ENCODE data around the gene KCNG2. TPM values are rescaled to one million over a fixed set of nuclear protein-coding genes. Genes with fewer than 3 reads are reported as not detected.

Gene KCNG2
- total and polyA plus RNA-seq, 10 of the 15 experiments (the other 5 are each of a cell fraction or from before 2014, with no cell fraction given): 0.20 to 0.23 TPM; not detected in 8

DNA sequence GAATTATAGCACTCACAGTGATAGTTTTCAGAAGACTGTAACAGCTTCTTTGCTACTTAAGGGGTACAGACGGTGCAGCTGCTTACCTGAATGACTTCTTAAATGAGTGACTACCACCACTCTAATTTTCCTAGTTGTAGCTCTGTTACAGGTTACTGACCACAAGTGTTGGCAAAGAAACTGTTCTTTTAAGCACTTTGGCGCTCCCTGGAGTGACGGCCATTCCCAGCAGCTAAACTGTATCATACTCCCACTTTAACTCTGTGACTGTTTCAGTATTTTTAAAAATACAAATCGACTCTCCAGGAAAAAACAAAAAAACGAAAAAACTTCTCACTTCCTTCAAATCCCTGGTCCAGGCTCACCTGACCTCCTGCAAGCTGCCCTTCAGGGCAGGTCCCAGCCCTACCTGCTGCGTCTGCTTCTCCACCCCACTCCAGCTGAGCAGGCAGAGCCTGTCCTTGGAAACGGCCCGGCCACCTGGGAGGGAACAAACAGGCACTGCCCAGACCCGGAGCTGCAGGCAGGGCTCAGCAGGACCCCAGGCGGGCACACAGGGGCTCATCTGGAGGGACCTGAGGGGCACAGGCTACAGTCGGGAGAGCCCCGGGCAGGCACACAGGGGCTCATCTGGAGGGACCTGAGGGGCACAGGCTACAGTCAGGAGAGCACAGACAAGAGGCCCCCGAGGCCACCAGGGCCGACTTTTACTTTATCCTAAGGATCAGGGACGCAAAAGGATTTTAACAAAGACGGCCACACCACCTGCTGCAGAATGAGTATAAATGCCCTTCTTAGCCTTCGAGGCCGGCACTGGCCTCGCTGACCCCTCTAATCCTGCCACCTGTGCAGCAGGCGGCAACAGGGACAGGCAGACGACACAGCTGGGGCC is 129.2 kb downstream of the KCNG2 start (continued):
- TF ChIP-seq, protein P1, sequence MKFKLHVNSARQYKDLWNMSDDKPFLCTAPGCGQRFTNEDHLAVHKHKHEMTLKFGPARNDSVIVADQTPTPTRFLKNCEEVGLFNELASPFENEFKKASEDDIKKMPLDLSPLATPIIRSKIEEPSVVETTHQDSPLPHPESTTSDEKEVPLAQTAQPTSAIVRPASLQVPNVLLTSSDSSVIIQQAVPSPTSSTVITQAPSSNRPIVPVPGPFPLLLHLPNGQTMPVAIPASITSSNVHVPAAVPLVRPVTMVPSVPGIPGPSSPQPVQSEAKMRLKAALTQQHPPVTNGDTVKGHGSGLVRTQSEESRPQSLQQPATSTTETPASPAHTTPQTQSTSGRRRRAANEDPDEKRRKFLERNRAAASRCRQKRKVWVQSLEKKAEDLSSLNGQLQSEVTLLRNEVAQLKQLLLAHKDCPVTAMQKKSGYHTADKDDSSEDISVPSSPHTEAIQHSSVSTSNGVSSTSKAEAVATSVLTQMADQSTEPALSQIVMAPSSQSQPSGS (IDR thresholded peaks at IDR 0.05; ENCODE audit: low read length): no peak
- no peak for TF ChIP-seq SMC3 (IDR thresholded peaks at IDR 0.05; ENCODE audit: borderline replicate concordance, low read length)
- TF ChIP-seq NFYA (IDR thresholded peaks at IDR 0.05; ENCODE audit: borderline replicate concordance, low read depth, low read length): no peak
- no peak for TF ChIP-seq FOXK2 (IDR thresholded peaks at IDR 0.05)
- no peak for TF ChIP-seq IKZF2 (IDR thresholded peaks at IDR 0.05)
- TF ChIP-seq CBX5 (IDR thresholded peaks at IDR 0.05; ENCODE audit: low read depth): no peak
- no peak for TF ChIP-seq NBN (IDR thresholded peaks at IDR 0.05)
- no peak for TF ChIP-seq FOXM1 (IDR thresholded peaks at IDR 0.05; ENCODE audit: low read depth, low read length)

DNA sequence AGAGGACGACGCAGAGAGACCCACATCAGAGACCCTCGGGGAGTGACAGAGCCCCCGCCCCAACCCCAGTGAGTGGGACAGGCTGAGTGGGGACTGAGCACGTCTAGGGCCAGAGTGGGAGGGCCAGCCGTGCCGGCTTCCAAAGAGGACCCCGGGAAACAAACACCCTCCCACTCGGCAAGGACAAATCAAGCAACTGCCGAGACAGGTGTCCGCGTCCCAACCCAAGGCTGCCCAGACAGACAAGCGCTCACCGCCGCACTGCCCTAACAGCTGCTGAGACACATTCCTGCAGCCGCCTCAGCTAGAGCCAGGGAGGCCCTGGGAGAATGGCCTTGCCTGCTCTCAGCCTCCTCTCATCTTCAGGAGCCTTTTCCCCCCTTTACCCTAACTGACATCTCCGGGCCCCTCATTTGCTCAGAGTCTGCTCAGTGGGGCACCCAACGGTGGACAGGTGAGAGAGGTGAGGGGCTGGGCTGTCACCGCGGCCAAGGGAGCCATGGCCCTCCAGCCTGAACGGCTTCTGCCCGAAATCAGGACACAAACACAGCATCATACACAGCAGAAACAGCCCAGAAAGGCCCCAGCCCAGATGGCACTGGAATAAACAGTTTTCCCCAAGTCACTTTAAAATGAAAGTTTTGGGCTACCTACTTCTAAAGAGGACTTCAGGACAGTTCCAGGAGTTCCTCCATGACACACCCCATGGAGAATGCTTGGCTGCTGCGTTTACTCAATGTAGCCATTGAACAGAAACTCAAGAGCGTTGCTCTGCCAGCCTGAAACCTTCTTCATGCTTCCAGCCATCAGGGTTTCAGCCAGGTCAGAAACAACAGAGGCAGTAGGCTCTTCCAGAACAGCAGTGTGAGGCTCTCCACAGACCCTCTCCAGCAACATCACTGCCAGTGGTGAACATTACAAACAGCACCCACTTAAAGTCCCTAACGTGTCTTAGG is 130.1 kb downstream of the KCNG2 start:
- H3K36me3 ChIP-seq (ENCODE audit: control insufficient read depth in 2 of 2, insufficient read depth in 2 of 2, low read length in 1 of 2): peaks cover 7 to 12% of the 10 kb centered on the region in 2 experiments
- H3K4me3 ChIP-seq: no peak overlapping the region
- ChIA-PET CTCF (no interaction called here), SMC1A (ENCODE audit: uncharacterized antibody, unreplicated experiment) (no interaction called here), RAD21 (ENCODE audit: unreplicated experiment) (no interaction called here), POLR2A (no interaction called here)
- WGBS (ENCODE audit: insufficient coverage, insufficient replicate concordance, low lambda C conversion rate, missing lambda C conversion rate): 95% methylated on average over 25 of the region's 25 CpGs
- DNase-seq (ENCODE audit: low read depth, low spot score): no peak
- H3K9me3 ChIP-seq (replicated peaks; ENCODE audit: control insufficient read depth, insufficient read depth, low read length): peaks cover 27% of the 10 kb centered on the region
- BruUV-seq (replicated peaks): no TSS peak
- H3K4me2 ChIP-seq (ENCODE audit: control insufficient read depth, insufficient read depth): no peak overlapping the region
- H3K4me1 ChIP-seq (ENCODE audit: control insufficient read depth, insufficient read depth, low read length): no peaks in the 10 kb centered on the region
- ATAC-seq: no peak
- FAIRE-seq: no peak
- no peak overlapping the region for H3K9ac ChIP-seq (ENCODE audit: control insufficient read depth, insufficient read depth, low read length)
- TF ChIP-seq ZNF622 (IDR thresholded peaks at IDR 0.05) (no peak), TAF1 (IDR thresholded peaks at IDR 0.05; ENCODE audit: borderline replicate concordance, low read depth, low read length) (no peak), CREB1 (IDR thresholded peaks at IDR 0.05; ENCODE audit: low read depth) (no peak), KLF5 (IDR thresholded peaks at IDR 0.05; ENCODE audit: partially characterized antibody) (no peak), POLR2AphosphoS2 (IDR thresholded peaks at IDR 0.05; ENCODE audit: low read depth, low read length) (no peak), ASH2L (IDR thresholded peaks at IDR 0.05; ENCODE audit: borderline replicate concordance, low read depth) (no peak)
- TF ChIP-seq, protein P2, sequence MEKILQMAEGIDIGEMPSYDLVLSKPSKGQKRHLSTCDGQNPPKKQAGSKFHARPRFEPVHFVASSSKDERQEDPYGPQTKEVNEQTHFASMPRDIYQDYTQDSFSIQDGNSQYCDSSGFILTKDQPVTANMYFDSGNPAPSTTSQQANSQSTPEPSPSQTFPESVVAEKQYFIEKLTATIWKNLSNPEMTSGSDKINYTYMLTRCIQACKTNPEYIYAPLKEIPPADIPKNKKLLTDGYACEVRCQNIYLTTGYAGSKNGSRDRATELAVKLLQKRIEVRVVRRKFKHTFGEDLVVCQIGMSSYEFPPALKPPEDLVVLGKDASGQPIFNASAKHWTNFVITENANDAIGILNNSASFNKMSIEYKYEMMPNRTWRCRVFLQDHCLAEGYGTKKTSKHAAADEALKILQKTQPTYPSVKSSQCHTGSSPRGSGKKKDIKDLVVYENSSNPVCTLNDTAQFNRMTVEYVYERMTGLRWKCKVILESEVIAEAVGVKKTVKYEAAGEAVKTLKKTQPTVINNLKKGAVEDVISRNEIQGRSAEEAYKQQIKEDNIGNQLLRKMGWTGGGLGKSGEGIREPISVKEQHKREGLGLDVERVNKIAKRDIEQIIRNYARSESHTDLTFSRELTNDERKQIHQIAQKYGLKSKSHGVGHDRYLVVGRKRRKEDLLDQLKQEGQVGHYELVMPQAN (conservative IDR thresholded peaks at IDR 0.05): no peak
- TF ChIP-seq, protein P3, sequence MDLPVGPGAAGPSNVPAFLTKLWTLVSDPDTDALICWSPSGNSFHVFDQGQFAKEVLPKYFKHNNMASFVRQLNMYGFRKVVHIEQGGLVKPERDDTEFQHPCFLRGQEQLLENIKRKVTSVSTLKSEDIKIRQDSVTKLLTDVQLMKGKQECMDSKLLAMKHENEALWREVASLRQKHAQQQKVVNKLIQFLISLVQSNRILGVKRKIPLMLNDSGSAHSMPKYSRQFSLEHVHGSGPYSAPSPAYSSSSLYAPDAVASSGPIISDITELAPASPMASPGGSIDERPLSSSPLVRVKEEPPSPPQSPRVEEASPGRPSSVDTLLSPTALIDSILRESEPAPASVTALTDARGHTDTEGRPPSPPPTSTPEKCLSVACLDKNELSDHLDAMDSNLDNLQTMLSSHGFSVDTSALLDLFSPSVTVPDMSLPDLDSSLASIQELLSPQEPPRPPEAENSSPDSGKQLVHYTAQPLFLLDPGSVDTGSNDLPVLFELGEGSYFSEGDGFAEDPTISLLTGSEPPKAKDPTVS (IDR thresholded peaks at IDR 0.05; ENCODE audit: low read depth, low read length): no peak
- no peak overlapping the region for H2AFZ ChIP-seq (ENCODE audit: control insufficient read depth, low read depth, low read length)
- H3K27ac ChIP-seq (ENCODE audit: control insufficient read depth, insufficient read depth): no peak overlapping the region
- in situ Hi-C loops (cut with MboI) (no loop called here), intact Hi-C loops (cut with micrococcal nuclease; ENCODE audit: unreplicated experiment) (no loop called here)
- H3K27me3 ChIP-seq (replicated peaks in 1 of 2; ENCODE audit: control insufficient read depth in 2 of 2, insufficient read depth in 2 of 2, low read length in 1 of 2): no peaks in the 10 kb centered on the region
- H3K79me2 ChIP-seq (ENCODE audit: control insufficient read depth, insufficient read depth, low read length): peaks cover 3% of the 10 kb centered on the region
- no peaks in the 10 kb centered on the region for H4K20me1 ChIP-seq (ENCODE audit: control insufficient read depth, insufficient read depth)

Measured in GM12878 (cell line).